Astrocyte of the hippocampus (primary cell): ENCODE results near the gene KANSL3.
"Not testable (repeated sequence)": the region's sequence is repeated elsewhere in the genome, so short reads cannot be mapped to it uniquely, and the experiment has no call there.

Experiments
- DNase-seq: peaks from one replicate; pipeline ENCODE4 v3.0.0; 2011; ENCODE audit warnings: low read depth, low spot score

Gene KANSL3

GRCh38 chr2:96638144-96639121 is at the start of gene KANSL3:
KANSL3 (minus strand) TSS chr2:96638312; CDS start chr2:96637135, 1,177 bp downstream.
- peak; percentile 98 for DNase-seq

- no peak for DNase-seq
Measured at GRCh38 chr2:96687266-96687665, 49.2 kb upstream of the KANSL3 start.

GRCh38 chr2:96685577-96686459 is 47.7 kb upstream of the KANSL3 start:
- DNase-seq: peak; percentile 20

GRCh38 chr2:96684883-96685576 is 46.9 kb upstream of the KANSL3 start:
- DNase-seq: no peak

GRCh38 chr2:96683972-96684820 is 46.1 kb upstream of the KANSL3 start:
- DNase-seq: no peak

- no peak for DNase-seq
Measured at GRCh38 chr2:96683307-96683706, 45.2 kb upstream of the KANSL3 start.

- no peak for DNase-seq
Measured at GRCh38 chr2:96681540-96681939, 43.4 kb upstream of the KANSL3 start.

- DNase-seq: no peak
Measured at GRCh38 chr2:96680561-96681141, 42.5 kb upstream of the KANSL3 start.

GRCh38 chr2:96679848-96680247 is 41.7 kb upstream of the KANSL3 start:
- peak; percentile 47 for DNase-seq

GRCh38 chr2:96669539-96670215 is 31.6 kb upstream of the KANSL3 start:
- DNase-seq: no peak

- DNase-seq: no peak
Measured at GRCh38 chr2:96668771-96669170, 30.7 kb upstream of the KANSL3 start.

- DNase-seq: not testable (repeated sequence)
Measured at GRCh38 chr2:96665717-96666116, 27.6 kb upstream of the KANSL3 start.

- peak; percentile 91 for DNase-seq
Measured at GRCh38 chr2:96665083-96665569, 27.0 kb upstream of the KANSL3 start.

GRCh38 chr2:96664366-96664925 is 26.3 kb upstream of the KANSL3 start:
- no peak for DNase-seq

GRCh38 chr2:96663829-96664228 is 25.7 kb upstream of the KANSL3 start:
- DNase-seq: no peak

GRCh38 chr2:96663177-96663576 is 25.1 kb upstream of the KANSL3 start:
- DNase-seq: no peak

GRCh38 chr2:96662360-96662759 is 24.2 kb upstream of the KANSL3 start:
- DNase-seq: no peak

- no peak for DNase-seq
Measured at GRCh38 chr2:96661324-96661723, 23.2 kb upstream of the KANSL3 start.

- no peak for DNase-seq
Measured at GRCh38 chr2:96656540-96656939, 18.4 kb upstream of the KANSL3 start.
